ENCODE measurements around the gene ZSWIM6. TPM values are rescaled to one million over a fixed set of nuclear protein-coding genes. Genes with fewer than 3 reads are reported as not detected.

Gene ZSWIM6
- total and polyA plus RNA-seq, 12 donors = 2.1 to 10.3 (median 6.7) TPM

DNA sequence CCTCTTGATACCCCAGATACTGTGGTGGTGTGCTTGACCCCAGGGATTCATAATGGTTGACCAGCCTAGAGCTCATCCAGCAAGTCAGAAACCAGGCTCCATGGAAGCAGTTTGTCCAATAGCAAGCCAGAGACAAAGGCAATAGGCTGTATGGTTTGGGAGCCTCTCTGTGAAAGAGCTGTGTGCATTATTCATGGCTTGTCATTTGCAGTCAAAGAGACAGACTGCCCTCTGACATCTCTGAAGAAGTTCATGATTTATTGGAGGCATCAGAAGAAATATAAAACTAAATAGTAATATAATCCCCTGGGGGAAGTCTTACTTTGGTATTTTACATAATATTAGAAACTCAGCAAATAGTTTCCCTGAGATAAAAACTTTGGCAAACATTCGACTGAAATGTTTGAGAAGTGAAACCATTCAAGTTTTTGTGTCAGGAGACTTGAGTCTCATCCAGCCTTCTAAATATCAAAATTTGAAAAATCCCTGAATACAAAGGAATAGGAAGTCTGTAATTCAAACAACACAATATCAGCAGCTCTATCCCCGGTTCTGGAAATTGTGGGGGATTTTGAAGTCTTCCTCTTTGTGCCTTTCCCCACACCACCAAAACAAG is 250.3 kb downstream of the ZSWIM6 start:
- WGBS, 2 donors = 24 to 35% methylated on average over 2 of the region's 2 CpGs
- intact Hi-C loops (cut with DNase I) = no loop called here
- Histone ChIP-seq H3K27me3 (no peaks in the 10 kb centered on the region), H3K27ac (peak overlapping the region in 1 of 10 donors; percentile 58), H3K36me3 (no peaks in the 10 kb centered on the region), H3K4me3 (no peak overlapping the region), H3K9me3 (no peaks in the 10 kb centered on the region), H3K4me1 (peaks cover 0 to 35% (median 14%) of the 10 kb centered on the region in 9 donors)
- TF ChIP-seq, protein P1, sequence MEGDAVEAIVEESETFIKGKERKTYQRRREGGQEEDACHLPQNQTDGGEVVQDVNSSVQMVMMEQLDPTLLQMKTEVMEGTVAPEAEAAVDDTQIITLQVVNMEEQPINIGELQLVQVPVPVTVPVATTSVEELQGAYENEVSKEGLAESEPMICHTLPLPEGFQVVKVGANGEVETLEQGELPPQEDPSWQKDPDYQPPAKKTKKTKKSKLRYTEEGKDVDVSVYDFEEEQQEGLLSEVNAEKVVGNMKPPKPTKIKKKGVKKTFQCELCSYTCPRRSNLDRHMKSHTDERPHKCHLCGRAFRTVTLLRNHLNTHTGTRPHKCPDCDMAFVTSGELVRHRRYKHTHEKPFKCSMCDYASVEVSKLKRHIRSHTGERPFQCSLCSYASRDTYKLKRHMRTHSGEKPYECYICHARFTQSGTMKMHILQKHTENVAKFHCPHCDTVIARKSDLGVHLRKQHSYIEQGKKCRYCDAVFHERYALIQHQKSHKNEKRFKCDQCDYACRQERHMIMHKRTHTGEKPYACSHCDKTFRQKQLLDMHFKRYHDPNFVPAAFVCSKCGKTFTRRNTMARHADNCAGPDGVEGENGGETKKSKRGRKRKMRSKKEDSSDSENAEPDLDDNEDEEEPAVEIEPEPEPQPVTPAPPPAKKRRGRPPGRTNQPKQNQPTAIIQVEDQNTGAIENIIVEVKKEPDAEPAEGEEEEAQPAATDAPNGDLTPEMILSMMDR (IDR thresholded peaks at IDR 0.05) = no peak
- no peak for DNase-seq
- peak in 2 of 8 donors; percentile 12 to 36 for ATAC-seq

DNA sequence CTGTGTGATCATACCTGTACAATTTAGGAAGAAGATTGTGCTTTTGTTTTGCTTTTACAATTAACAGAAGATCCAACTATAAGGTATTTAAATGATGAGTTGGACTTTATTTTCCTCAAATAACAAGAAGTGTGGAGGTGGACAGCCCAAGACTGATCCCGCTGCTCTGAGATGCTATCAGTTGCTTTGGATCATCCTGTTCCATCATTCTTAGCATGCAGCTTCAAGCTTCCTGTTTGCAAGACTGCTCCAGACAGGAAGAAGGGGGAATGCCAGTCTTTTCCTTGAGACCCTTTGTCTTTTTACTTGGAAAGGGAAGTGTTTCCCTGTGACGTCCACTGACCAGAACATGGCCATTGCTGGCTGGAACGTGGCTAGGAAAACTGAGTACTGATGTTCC is 250.8 kb downstream of the ZSWIM6 start:
- Histone ChIP-seq H3K27ac (peak overlapping the region in 2 of 10 donors; percentile 31 to 58), H3K9me3 (no peaks in the 10 kb centered on the region), H3K4me1 (peaks cover 0 to 35% (median 14%) of the 10 kb centered on the region in 9 donors), H3K36me3 (no peaks in the 10 kb centered on the region), H3K27me3 (no peaks in the 10 kb centered on the region), H3K4me3 (no peak overlapping the region)
- intact Hi-C loops (cut with DNase I) = no loop called here
- WGBS, 2 donors = 43 to 60% methylated on average over 3 of the region's 3 CpGs
- ATAC-seq (peak in 2 of 8 donors; percentile 21 to 26), DNase-seq (no peak)
- TF ChIP-seq, protein P1 (IDR thresholded peaks at IDR 0.05) = no peak

DNA sequence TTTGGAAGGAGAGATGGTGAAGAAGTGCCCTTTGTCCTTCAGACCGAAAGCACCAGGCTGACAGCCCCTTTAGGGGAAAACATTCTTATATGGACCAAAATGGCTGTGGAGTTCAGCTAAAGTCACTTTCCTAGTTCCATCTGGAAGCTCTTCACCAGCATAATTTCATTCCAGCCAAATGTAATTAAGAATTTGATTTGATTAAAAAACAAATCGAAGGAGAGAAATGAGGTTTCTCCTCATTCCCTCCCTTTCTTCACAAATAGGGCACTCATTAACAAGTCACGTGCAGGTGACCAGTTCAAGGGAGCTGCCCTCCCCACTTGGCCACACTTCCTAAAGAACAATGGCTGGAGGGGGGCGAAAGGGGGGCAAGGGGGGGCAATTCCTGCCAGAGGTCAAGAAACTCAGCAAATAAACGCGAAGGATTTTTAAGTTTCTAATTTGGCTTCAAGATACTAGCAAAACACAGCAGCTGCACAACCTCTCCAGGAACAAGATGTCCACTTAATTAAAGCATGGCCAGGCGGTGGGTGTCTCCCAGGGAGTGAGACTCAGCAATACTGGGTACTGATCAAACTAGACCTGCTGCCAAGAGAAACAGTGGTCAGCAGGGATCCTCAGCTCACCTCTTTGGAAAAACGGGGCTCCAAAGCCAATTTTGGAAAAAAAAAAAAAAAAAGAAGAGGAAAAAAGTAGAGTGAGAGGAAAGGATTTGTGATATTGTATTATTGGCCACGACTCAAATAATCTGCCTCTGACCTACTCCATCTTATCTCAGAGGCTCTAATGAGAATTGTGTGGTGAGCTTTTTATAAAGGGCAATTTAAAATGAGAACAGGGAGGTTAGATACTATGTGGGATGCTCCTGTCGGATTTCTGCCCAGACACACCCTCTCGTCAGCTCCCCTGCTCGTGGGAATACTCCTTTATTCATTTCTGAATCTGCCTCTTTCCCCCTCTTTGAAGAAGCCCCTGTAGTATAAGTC is 254.3 kb downstream of the ZSWIM6 start:
- Histone ChIP-seq H3K27ac (peak overlapping the region in 1 of 10 donors; percentile 2), H3K9me3 (no peaks in the 10 kb centered on the region), H3K27me3 (no peaks in the 10 kb centered on the region), H3K36me3 (no peaks in the 10 kb centered on the region), H3K4me1 (peaks cover 0 to 35% (median 14%) of the 10 kb centered on the region in 9 donors), H3K4me3 (no peak overlapping the region)
- peak in 5 of 8 donors; percentile 48 to 88 (median 66) for ATAC-seq
- DNase-seq = no peak
- 31 to 40% methylated on average over 12 of the region's 12 CpGs for WGBS, 2 donors
- intact Hi-C loops (cut with DNase I) = no loop called here
- TF ChIP-seq, protein P1 (IDR thresholded peaks at IDR 0.05) = no peak

DNA sequence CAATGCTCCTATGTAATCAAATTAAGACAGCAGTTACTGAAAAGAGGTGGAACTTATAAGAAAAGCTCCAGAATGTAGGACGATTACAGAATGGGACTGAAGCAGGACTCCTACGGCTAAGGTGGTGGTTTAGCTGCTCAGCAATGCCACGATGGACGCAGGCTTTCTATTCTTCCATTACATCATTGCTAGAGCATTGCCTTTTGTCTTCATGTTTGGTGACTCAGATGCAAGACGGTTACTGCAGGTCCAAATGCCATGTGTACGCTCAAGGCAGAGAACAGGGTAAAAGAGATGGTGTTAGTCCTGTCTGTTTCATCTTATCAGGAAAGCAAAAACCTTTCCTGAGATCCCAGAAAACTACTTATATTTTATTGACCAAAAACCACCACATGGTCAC is 255.1 kb downstream of the ZSWIM6 start:
- TF ChIP-seq, protein P1 (IDR thresholded peaks at IDR 0.05) = no peak
- Histone ChIP-seq H3K4me3 (no peak overlapping the region), H3K27ac (peak overlapping the region in 1 of 10 donors; percentile 2), H3K27me3 (no peaks in the 10 kb centered on the region), H3K4me1 (peaks cover 0 to 32% (median 14%) of the 10 kb centered on the region in 9 donors), H3K9me3 (no peaks in the 10 kb centered on the region), H3K36me3 (no peaks in the 10 kb centered on the region)
- no peak for ATAC-seq
- intact Hi-C loops (cut with DNase I) = no loop called here
- 72 to 77% methylated on average over 6 of the region's 6 CpGs for WGBS, 2 donors
- no peak for DNase-seq

All from heart right ventricle (tissue), 16 donors.